Omental fat pad (tissue), 4 donors: ENCODE data around the gene IGDCC3. TPM values are rescaled to one million over a fixed set of nuclear protein-coding genes. Genes with fewer than 3 reads are reported as not detected.

Source experiments
- ATAC-seq: fragments of 150-250 bp; one replicate; pipeline ENCODE4 v1.9.1; 2016; ENCODE audit warnings: mild to moderate bottlenecking, moderate library complexity; ENCODE audit not compliant: low FRiP score
- DNase-seq: peaks from one replicate; pipeline ENCODE4 v3.0.0-alpha.2; 2019; ENCODE audit warnings: low spot score
- total RNA-seq, 4 donors: library from RNA; depleted of rRNA; stranded (reverse); fragments of >200 nt; gene quantifications; one replicate each; pipeline ENCODE4 v1.1.0, GENCODE V29; 2016
- TF ChIP-seq, protein P1 (sequence below), 3 donors: fragments of 450-650 bp; IDR thresholded peaks; one replicate each; pipeline ENCODE4 v1.5.1; 2016 to 2017; ENCODE audit warnings: antibody characterized with exemption in 3 of 3, mild to moderate bottlenecking in 3 of 3, moderate library complexity in 2 of 3

IGDCC3 gene
- total RNA-seq, 4 donors from 2014 or later, result not detected

DNA sequence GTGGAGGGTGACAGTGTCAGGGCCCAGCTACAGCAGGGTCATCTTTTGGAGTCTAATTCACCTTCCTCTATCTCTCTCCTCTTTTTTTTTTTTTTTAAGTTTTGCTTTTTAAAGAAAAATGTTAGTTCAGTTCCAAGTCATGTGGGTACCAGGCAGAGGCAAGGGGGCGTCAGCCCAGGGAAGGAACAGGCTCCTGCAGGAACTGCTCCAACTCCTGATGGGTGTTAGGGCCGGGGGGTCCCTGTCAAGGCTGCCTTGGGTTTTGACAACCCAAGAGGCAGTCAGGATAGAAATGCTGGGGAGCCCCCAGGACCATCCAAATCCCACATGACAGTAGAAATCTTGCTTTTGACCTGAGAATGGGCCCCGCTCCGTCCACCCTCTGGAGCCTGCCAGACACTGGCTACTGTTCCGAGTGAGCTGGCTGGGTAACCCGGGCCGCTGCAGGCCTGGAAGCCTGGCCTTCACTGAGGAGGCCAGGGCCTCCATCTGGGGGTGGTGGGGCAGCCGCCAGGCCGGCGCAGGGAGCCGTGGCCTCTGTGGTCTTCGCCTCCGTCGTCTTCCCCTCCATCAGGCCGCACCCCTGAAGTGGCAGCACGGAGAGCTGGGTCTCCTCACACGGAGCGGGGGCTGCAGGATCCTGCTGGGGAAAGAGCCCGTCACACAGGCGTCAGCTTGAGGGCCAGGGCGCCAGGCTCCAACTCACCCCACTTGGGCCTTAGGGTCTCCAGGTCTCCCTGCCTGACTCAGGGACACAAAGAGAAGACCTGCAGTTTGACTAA is 49.1 kb downstream of the IGDCC3 start:
- TF ChIP-seq, protein P1, sequence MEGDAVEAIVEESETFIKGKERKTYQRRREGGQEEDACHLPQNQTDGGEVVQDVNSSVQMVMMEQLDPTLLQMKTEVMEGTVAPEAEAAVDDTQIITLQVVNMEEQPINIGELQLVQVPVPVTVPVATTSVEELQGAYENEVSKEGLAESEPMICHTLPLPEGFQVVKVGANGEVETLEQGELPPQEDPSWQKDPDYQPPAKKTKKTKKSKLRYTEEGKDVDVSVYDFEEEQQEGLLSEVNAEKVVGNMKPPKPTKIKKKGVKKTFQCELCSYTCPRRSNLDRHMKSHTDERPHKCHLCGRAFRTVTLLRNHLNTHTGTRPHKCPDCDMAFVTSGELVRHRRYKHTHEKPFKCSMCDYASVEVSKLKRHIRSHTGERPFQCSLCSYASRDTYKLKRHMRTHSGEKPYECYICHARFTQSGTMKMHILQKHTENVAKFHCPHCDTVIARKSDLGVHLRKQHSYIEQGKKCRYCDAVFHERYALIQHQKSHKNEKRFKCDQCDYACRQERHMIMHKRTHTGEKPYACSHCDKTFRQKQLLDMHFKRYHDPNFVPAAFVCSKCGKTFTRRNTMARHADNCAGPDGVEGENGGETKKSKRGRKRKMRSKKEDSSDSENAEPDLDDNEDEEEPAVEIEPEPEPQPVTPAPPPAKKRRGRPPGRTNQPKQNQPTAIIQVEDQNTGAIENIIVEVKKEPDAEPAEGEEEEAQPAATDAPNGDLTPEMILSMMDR (IDR thresholded peaks at IDR 0.05), result no peak

DNA sequence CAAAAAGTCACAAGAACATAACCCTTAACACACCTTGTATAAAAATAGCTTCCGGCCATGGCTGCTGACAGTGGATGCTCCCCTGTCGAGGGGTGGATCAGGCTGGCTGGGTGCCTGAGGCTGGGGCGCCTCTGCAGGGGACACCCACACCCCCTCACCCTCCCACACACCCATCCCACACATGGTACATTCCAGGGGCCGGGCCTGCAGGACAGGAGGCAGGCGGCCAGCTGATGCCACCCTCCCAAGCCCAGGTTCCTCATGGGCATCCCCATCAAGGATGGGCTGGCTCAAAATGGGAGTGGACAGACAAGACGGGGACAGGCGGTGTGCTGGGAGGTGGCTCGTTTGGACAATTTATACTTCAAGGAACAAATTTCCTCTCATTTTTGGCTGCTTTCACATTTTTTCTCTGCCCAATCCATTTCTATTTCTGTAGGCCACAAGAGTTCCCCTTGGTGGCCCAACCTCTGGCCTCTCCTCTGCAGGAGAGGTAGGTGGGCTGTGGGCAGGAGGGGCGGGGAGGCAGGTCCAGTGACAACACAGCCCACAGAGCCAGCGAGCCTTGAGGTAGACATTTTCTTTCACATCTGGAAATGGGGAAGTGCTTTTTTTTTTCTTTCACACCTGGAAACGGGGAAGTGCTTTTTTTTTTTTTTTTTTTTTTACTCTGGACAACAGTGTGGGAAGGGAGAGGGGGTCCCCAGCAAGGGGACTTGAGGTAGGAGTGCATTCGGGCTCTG is 50.0 kb downstream of the IGDCC3 start:
- DNase-seq (no peak), ATAC-seq (no peak)
- TF ChIP-seq, protein P1 (IDR thresholded peaks at IDR 0.05), result no peak

More for the DNA sequence above, 49.1 kb downstream of the IGDCC3 start:
- ATAC-seq, result no peak
- no peak for DNase-seq

DNA sequence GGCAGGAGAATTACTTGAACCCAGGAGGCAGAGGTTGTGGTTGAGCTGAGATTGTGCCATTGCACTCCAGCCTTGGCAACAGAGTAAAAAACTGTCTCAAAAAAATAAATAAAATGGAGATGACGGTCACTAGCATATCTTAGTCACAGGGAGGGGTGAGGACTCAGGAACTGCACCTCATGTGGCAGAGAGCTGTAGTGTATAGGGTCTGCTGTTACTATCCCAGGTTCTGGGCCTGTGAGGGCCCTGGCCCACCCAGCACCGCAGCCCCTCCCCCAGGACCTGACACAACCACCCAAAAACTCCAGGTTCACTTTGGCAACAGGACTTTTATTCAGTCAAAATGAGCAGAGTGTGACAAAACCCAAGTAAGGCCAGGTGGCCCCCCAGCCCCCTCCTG is 51.0 kb downstream of the IGDCC3 start:
- DNase-seq, result no peak
- no peak for ATAC-seq
- TF ChIP-seq, protein P1 (IDR thresholded peaks at IDR 0.05), result no peak

DNA sequence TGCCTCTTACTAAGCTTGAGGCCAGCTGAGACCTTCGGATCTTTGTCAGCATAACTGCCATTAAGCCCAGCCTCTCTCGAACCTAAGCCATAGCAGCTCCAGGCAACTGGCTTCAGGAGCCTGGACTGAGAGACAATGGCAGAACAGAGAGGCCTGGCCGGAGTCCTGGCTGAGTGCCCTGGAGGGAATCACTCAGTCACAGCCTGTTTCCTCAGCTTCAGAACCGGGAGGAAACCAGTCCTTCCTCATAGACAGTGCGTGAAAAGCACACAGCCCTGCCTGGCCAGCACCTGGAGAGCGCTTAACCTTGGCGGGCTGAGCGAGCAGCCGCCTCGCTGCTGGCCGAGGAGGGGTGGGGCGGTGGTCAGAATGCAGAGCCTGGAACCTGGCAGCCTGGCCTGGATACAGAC is 51.7 kb downstream of the IGDCC3 start:
- TF ChIP-seq, protein P1 (IDR thresholded peaks at IDR 0.05), result no peak
- DNase-seq (no peak), ATAC-seq (peak; percentile 49)

DNA sequence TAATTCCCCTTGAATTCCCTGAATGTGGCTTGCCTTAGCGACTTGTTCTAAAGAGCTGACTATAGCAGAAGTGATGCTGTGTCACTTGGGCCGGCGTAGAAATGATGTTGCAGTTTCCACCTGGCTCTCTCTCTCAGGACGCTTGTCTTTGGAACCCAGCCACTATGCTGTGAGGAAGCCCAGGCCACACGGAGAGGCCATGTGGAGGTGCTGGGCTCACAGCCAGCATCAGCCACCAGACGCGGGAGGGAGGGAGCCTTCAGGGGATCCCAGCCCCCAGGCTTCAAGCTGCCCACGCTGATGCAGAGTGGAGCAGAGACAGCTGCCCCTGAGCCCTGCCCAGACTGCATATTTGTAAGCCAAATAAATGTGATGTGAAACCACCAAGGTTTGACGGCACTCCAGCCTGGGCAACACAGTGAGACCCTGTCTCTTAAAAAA is 54.7 kb downstream of the IGDCC3 start:
- ATAC-seq (no peak), DNase-seq (no peak)
- TF ChIP-seq, protein P1 (IDR thresholded peaks at IDR 0.05), result no peak

DNA sequence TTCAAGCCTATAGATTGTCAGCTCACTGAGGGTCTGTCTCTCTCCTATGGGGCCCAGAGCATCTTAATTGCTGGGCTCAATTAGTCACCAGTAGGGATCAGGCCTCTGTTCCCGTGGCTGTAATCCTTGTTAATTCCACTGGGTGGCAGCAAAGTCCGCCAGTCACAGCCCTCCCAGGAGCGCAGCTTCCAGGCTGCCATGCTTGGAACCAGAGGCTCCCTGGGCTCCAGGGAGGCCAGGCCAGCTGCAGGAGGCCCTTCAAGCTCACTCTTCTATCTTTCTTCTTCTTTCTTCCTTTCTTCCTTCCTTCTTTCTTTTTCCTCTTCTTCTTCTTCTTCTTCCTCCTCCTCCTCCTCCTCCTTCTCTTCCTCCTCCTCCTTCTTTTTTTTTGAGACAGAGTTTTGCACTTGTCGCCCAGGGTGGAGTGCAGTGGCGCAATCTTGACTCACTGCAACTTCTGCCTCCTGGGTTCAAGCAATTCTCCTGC is 58.9 kb downstream of the IGDCC3 start:
- peak; percentile 91 for ATAC-seq
- TF ChIP-seq, protein P1 (IDR thresholded peaks at IDR 0.05), result peak in 2 of 3 donors; percentile 54 to 89
- DNase-seq, result peak; percentile 66
